Mesendoderm (in vitro differentiated cells): ENCODE results near the gene AKAP13.

Experiments used
- DNase-seq: peaks from one replicate; pipeline ENCODE4 v3.0.0; 2013
- H2AK5ac ChIP-seq: 2 replicates; pipeline ENCODE4 v1.6.1; 2013; ENCODE audit warnings: low read length, inconsistent platforms
- H2BK120ac ChIP-seq: 2 replicates; pipeline ENCODE4 v1.6.1; 2013; ENCODE audit warnings: low read depth, mild to moderate bottlenecking, low read length, moderate library complexity, mixed read lengths
- H2BK15ac ChIP-seq: replicated peaks from 2 replicates; pipeline ENCODE4 v1.6.1; 2013; ENCODE audit warnings: low read depth, mild to moderate bottlenecking, moderate library complexity
- H2BK5ac ChIP-seq: 2 replicates; pipeline ENCODE4 v1.6.1; 2013; ENCODE audit warnings: low read length, inconsistent platforms
- H3K18ac ChIP-seq: 2 replicates; pipeline ENCODE4 v1.6.1; 2013; ENCODE audit warnings: mild to moderate bottlenecking, low read length, mixed read lengths
- H3K23ac ChIP-seq: one replicate; pipeline ENCODE4 v1.6.1; 2013; ENCODE audit warnings: low read length
- H3K27ac ChIP-seq: 2 replicates; pipeline ENCODE4 v1.5.1; 2013; ENCODE audit warnings: low read depth, mild to moderate bottlenecking, inconsistent platforms, low read length, moderate library complexity
- H3K27me3 ChIP-seq: 2 replicates; pipeline ENCODE4 v1.6.1; 2013; ENCODE audit warnings: low read length, control low read depth, mild to moderate bottlenecking, inconsistent platforms; ENCODE audit not compliant: insufficient read depth, poor library complexity
- H3K36me3 ChIP-seq: 2 replicates; pipeline ENCODE4 v1.6.1; 2013; ENCODE audit warnings: low read length, inconsistent platforms; ENCODE audit not compliant: control insufficient read depth, insufficient read depth
- H3K4ac ChIP-seq: one replicate; pipeline ENCODE4 v1.6.1; 2013; ENCODE audit warnings: low read depth, mild to moderate bottlenecking, low read length, moderate library complexity
- H3K4me1 ChIP-seq: 2 replicates; pipeline ENCODE4 v1.6.1; 2013; ENCODE audit warnings: low read depth, low read length, inconsistent platforms; ENCODE audit not compliant: control insufficient read depth
- H3K4me2 ChIP-seq: 2 replicates; pipeline ENCODE4 v1.6.1; 2013; ENCODE audit warnings: low read length
- H3K4me3 ChIP-seq: 2 replicates; pipeline ENCODE4 v1.5.1; 2013; ENCODE audit warnings: mild to moderate bottlenecking, low read length
- H3K56ac ChIP-seq: one replicate; pipeline ENCODE4 v1.6.1; 2013; ENCODE audit warnings: low read length
- H3K79me1 ChIP-seq: 2 replicates; pipeline ENCODE4 v1.6.1; 2013; ENCODE audit warnings: low read length, inconsistent platforms
- H3K79me2 ChIP-seq: 2 replicates; pipeline ENCODE4 v1.6.1; 2013; ENCODE audit warnings: mild to moderate bottlenecking, low read length; ENCODE audit not compliant: control insufficient read depth, insufficient read depth
- H3K9ac ChIP-seq: 2 replicates; pipeline ENCODE4 v1.6.1; 2013; ENCODE audit warnings: low read length, inconsistent platforms
- H4K5ac ChIP-seq: one replicate; pipeline ENCODE4 v1.6.1; 2013; ENCODE audit warnings: low read length
- H4K8ac ChIP-seq: one replicate; pipeline ENCODE4 v1.6.1; 2013; ENCODE audit warnings: low read depth, mild to moderate bottlenecking, control low read depth, low read length, moderate library complexity
- WGBS: extraction: QIAGEN DNeasy Blood & Tissue Kit; methylation state at CpG from one replicate; pipeline ENCODE4 v1.1.7; 2013; ENCODE audit warnings: low lambda C conversion rate, missing lambda C conversion rate; ENCODE audit not compliant: insufficient coverage; ENCODE audit errors: extremely low coverage; 5-methylcytosine and 5-hydroxymethylcytosine counted together

AKAP13 gene

GRCh38 chr15:85780225-85780985 is 400.0 kb downstream of the AKAP13 start:
- Histone ChIP-seq H3K4me2 (no peak overlapping the region), H3K79me1 (peaks cover 46% of the 10 kb centered on the region), H2AK5ac (no peak overlapping the region), H3K27ac (no peak overlapping the region), H2BK5ac (no peak overlapping the region), H3K9ac (no peak overlapping the region), H2BK15ac (no peak overlapping the region), H3K18ac (no peak overlapping the region), H2BK120ac (no peak overlapping the region), H3K23ac (no peak overlapping the region), H3K4ac (no peak overlapping the region), H3K36me3 (no peaks in the 10 kb centered on the region), H3K56ac (no peak overlapping the region), H4K8ac (no peak overlapping the region), H3K4me3 (no peak overlapping the region), H3K79me2 (peaks cover 55% of the 10 kb centered on the region), H3K4me1 (peaks cover 7% of the 10 kb centered on the region), H4K5ac (no peak overlapping the region), H3K27me3 (no peaks in the 10 kb centered on the region)
- DNase-seq = no peak
- no CpG with 5 or more reads among the region's 8 CpGs for WGBS

- Histone ChIP-seq H3K27me3 (no peaks in the 10 kb centered on the region), H2AK5ac (no peak overlapping the region), H3K79me1 (peaks cover 47% of the 10 kb centered on the region), H2BK5ac (no peak overlapping the region), H4K5ac (no peak overlapping the region), H3K4me2 (no peak overlapping the region), H2BK15ac (no peak overlapping the region), H3K79me2 (peaks cover 57% of the 10 kb centered on the region), H3K18ac (no peak overlapping the region), H3K4me1 (peaks cover 12% of the 10 kb centered on the region), H2BK120ac (no peak overlapping the region), H3K9ac (no peak overlapping the region), H3K4me3 (no peak overlapping the region), H3K56ac (no peak overlapping the region), H3K27ac (no peak overlapping the region), H3K36me3 (no peaks in the 10 kb centered on the region), H3K4ac (no peak overlapping the region), H4K8ac (no peak overlapping the region), H3K23ac (no peak overlapping the region)
- no CpG with 5 or more reads among the region's 7 CpGs for WGBS
- DNase-seq = no peak
Measured at GRCh38 chr15:85781099-85781498, 400.7 kb downstream of the AKAP13 start.

GRCh38 chr15:85782064-85782463 is 401.7 kb downstream of the AKAP13 start:
- no CpG with 5 or more reads among the region's 6 CpGs for WGBS
- no peak overlapping the region for H2BK5ac ChIP-seq
- peaks cover 18% of the 10 kb centered on the region for H3K4me1 ChIP-seq
- H3K27ac ChIP-seq = no peak overlapping the region
- H3K4me2 ChIP-seq = no peak overlapping the region
- no peak overlapping the region for H3K56ac ChIP-seq
- H3K27me3 ChIP-seq = no peaks in the 10 kb centered on the region
- H3K23ac ChIP-seq = no peak overlapping the region
- no peak for DNase-seq
- no peak overlapping the region for H2BK15ac ChIP-seq
- no peak overlapping the region for H2BK120ac ChIP-seq
- H3K4me3 ChIP-seq = no peak overlapping the region
- H2AK5ac ChIP-seq = no peak overlapping the region
- no peak overlapping the region for H4K5ac ChIP-seq
- no peak overlapping the region for H3K9ac ChIP-seq
- peaks cover 59% of the 10 kb centered on the region for H3K79me2 ChIP-seq
- H3K79me1 ChIP-seq = peaks cover 50% of the 10 kb centered on the region
- H3K18ac ChIP-seq = no peak overlapping the region
- no peaks in the 10 kb centered on the region for H3K36me3 ChIP-seq
- H3K4ac ChIP-seq = no peak overlapping the region
- no peak overlapping the region for H4K8ac ChIP-seq

GRCh38 chr15:85785887-85786780 is 405.7 kb downstream of the AKAP13 start:
- Histone ChIP-seq H4K5ac (no peak overlapping the region), H3K79me1 (peaks cover 35% of the 10 kb centered on the region), H2BK5ac (no peak overlapping the region), H2AK5ac (no peak overlapping the region), H3K27ac (peak overlapping the region; percentile 60), H3K36me3 (no peaks in the 10 kb centered on the region), H3K27me3 (no peaks in the 10 kb centered on the region), H4K8ac (no peak overlapping the region), H3K4me1 (peaks cover 19% of the 10 kb centered on the region), H3K79me2 (peaks cover 54% of the 10 kb centered on the region), H3K23ac (peak overlapping the region; percentile 3), H3K4me3 (no peak overlapping the region), H2BK120ac (peak overlapping the region; percentile 15), H3K56ac (peak overlapping the region; percentile 67), H2BK15ac (no peak overlapping the region), H3K9ac (no peak overlapping the region), H3K4ac (peak overlapping the region; percentile 59), H3K18ac (peak overlapping the region; percentile 46), H3K4me2 (no peak overlapping the region)
- WGBS = no CpG with 5 or more reads among the region's 10 CpGs
- peak; percentile 70 for DNase-seq

- Histone ChIP-seq H3K56ac (no peak overlapping the region), H3K36me3 (no peaks in the 10 kb centered on the region), H3K4ac (no peak overlapping the region), H2AK5ac (no peak overlapping the region), H4K8ac (no peak overlapping the region), H3K4me3 (no peak overlapping the region), H3K79me1 (peaks cover 36% of the 10 kb centered on the region), H3K27ac (no peak overlapping the region), H3K27me3 (no peaks in the 10 kb centered on the region), H2BK5ac (no peak overlapping the region), H4K5ac (no peak overlapping the region), H3K18ac (no peak overlapping the region), H3K4me1 (peaks cover 19% of the 10 kb centered on the region), H3K23ac (no peak overlapping the region), H3K9ac (no peak overlapping the region), H2BK15ac (no peak overlapping the region), H3K4me2 (no peak overlapping the region), H3K79me2 (peaks cover 56% of the 10 kb centered on the region), H2BK120ac (no peak overlapping the region)
- no CpG with 5 or more reads among the region's 3 CpGs for WGBS
- no peak for DNase-seq
Measured at GRCh38 chr15:85786781-85787114, 406.3 kb downstream of the AKAP13 start.
